ENCODE measurements around the gene LRMDA. TPM values are rescaled to one million over a fixed set of nuclear protein-coding genes. Genes with fewer than 3 reads are reported as not detected.

Gene LRMDA
- total RNA-seq, 6 experiments from 2014 or later, result 0.32 TPM; not detected in 5

DNA sequence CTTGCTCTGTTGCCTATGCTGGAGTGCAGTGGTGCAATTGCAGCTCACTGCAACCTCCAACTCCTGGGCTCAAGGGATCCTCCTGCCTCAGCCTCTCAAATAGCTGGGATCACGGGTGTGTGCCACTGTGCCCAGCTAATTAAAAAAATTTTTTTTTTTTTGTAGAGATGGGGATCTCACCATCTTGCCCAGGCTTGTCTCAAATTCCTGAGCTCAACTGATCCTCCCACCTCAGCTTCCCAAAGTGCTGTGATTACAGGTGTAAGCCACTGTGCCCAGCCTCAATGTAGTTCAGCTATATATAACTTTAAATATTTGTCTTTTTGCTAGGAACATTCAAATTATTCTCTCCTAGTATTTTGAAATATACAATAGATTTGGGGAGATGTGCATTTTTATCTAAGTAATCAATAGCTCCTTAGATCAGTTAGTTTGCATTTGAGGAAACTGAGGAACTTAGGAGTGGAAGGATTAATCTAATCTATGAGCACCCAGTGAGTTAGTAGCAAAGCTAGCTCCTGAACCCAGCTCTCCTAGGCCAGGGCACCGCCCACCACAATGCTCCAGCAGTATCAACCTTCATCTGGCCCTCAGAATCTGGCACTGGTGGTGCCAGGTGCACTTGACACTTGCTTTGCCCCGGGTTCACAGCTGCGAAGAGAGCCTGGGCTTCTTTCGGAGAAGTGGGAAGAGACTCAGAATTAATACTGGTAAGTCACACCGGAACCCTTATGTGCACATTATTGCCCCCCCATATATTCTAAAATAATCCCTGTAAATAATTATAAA lies 5.9 kb upstream of the LRMDA start:
- Mint-ChIP-seq H3K36me3 (ENCODE audit: low read depth) (no peaks in the 10 kb centered on the region), H3K4me3 (no peak overlapping the region), H3K27me3 (ENCODE audit: insufficient read depth) (peaks cover 27% of the 10 kb centered on the region), H3K4me1 (ENCODE audit: low read depth) (peaks cover 10% of the 10 kb centered on the region), H3K9me3 (no peaks in the 10 kb centered on the region), H3K27ac (no peak overlapping the region)
- DNase-seq, result no peak
- TF ChIP-seq, protein P1, sequence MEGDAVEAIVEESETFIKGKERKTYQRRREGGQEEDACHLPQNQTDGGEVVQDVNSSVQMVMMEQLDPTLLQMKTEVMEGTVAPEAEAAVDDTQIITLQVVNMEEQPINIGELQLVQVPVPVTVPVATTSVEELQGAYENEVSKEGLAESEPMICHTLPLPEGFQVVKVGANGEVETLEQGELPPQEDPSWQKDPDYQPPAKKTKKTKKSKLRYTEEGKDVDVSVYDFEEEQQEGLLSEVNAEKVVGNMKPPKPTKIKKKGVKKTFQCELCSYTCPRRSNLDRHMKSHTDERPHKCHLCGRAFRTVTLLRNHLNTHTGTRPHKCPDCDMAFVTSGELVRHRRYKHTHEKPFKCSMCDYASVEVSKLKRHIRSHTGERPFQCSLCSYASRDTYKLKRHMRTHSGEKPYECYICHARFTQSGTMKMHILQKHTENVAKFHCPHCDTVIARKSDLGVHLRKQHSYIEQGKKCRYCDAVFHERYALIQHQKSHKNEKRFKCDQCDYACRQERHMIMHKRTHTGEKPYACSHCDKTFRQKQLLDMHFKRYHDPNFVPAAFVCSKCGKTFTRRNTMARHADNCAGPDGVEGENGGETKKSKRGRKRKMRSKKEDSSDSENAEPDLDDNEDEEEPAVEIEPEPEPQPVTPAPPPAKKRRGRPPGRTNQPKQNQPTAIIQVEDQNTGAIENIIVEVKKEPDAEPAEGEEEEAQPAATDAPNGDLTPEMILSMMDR (IDR thresholded peaks at IDR 0.05), result no peak

DNA sequence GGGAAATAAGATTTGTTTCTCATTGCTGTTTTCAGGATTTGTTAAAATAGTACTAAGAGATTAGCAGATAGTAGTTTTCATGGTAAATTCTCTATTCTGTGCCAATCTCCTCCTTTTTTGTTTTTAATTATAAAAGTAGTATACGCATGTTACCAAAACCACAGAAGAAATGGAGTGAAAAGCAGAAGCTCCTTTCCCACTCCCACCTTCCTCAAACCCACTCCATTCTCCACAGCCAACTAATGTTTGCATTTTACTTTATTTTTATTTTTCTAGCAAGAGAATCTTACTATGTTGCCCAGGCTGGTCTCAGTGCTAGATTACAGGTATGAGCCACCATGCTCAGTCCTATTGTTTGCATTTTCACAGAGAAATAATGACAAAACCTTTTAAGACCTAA lies 4.5 kb upstream of the LRMDA start:
- Mint-ChIP-seq H3K4me1 (ENCODE audit: low read depth) (peaks cover 10% of the 10 kb centered on the region), H3K36me3 (ENCODE audit: low read depth) (no peaks in the 10 kb centered on the region), H3K9me3 (no peaks in the 10 kb centered on the region), H3K27me3 (ENCODE audit: insufficient read depth) (peaks cover 24% of the 10 kb centered on the region), H3K27ac (no peak overlapping the region), H3K4me3 (no peak overlapping the region)
- no peak for DNase-seq
- TF ChIP-seq, protein P1 (IDR thresholded peaks at IDR 0.05), result no peak

- no peak for DNase-seq
- no peak overlapping the region for H3K27ac Mint-ChIP-seq
- peaks cover 10% of the 10 kb centered on the region for H3K4me1 Mint-ChIP-seq (ENCODE audit: low read depth)
- no peaks in the 10 kb centered on the region for H3K9me3 Mint-ChIP-seq
- no peaks in the 10 kb centered on the region for H3K36me3 Mint-ChIP-seq (ENCODE audit: low read depth)
- H3K27me3 Mint-ChIP-seq (ENCODE audit: insufficient read depth), result peaks cover 29% of the 10 kb centered on the region
- TF ChIP-seq, protein P1 (IDR thresholded peaks at IDR 0.05), result no peak
- H3K4me3 Mint-ChIP-seq, result no peak overlapping the region
Observed at GRCh38 chr10:75427951-75428350, 3.5 kb upstream of the LRMDA start.

GRCh38 chr10:75428434-75429158 lies 2.8 kb upstream of the LRMDA start:
- Mint-ChIP-seq H3K36me3 (ENCODE audit: low read depth) (no peaks in the 10 kb centered on the region), H3K27ac (no peak overlapping the region), H3K4me3 (no peak overlapping the region), H3K27me3 (ENCODE audit: insufficient read depth) (peaks cover 30% of the 10 kb centered on the region), H3K4me1 (ENCODE audit: low read depth) (peaks cover 10% of the 10 kb centered on the region), H3K9me3 (no peaks in the 10 kb centered on the region)
- TF ChIP-seq, protein P1 (IDR thresholded peaks at IDR 0.05), result no peak
- DNase-seq, result no peak

DNA sequence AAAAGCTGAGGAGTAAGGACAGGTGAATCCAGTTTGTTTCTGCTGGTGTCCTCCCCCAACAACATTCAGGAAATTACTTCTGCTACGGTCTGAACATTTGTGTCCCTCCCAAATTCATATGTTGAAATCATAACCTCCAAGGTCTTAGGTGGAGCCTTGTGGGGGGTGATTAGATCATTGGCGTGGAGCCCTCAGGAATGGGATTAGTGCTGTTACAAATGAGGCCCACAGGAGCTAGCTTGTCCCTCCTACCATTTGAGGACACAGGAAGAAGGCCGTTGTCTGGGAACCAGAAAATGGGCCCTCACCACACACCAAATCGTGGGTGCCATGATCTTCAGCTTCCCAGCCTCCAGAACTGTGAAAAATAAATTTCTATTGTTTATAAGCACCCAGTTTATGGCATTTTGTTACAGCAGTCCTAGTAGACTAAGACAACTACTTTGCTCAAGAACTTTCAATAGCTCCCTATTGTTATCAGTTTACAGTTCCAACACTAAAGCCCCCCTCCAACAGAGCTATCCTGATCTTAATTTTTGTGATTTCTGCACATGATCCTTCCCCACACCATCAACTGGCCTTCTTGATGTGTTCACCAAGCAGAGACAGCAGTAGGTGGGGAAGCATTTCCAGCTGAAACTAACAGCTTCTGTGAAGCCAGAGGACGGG lies 2.1 kb upstream of the LRMDA start:
- H3K27me3 Mint-ChIP-seq (ENCODE audit: insufficient read depth), result peaks cover 36% of the 10 kb centered on the region
- H3K9me3 Mint-ChIP-seq, result no peaks in the 10 kb centered on the region
- H3K4me3 Mint-ChIP-seq, result no peak overlapping the region

More for the DNA sequence above, 2.1 kb upstream of the LRMDA start:
- TF ChIP-seq, protein P1 (IDR thresholded peaks at IDR 0.05), result no peak
- H3K4me1 Mint-ChIP-seq (ENCODE audit: low read depth), result peaks cover 10% of the 10 kb centered on the region
- no peak for DNase-seq
- no peak overlapping the region for H3K27ac Mint-ChIP-seq
- no peaks in the 10 kb centered on the region for H3K36me3 Mint-ChIP-seq (ENCODE audit: low read depth)
